WI38 (cell line): ENCODE measurements around the gene ROR2.

Experiments
- H3K4me3 ChIP-seq: 2 replicates; pipeline ENCODE4 v1.5.1; 2011; ENCODE audit warnings: low read depth, mild to moderate bottlenecking, control low read depth, low read length
- CTCF ChIP-seq: IDR thresholded peaks from 2 replicates; pipeline ENCODE4 v1.5.1; 2012; ENCODE audit warnings: low read depth, mild to moderate bottlenecking, control low read depth, low read length

ROR2 gene

GRCh38 chr9:91783876-91784672, 166.0 kb downstream of the ROR2 start:
- TF ChIP-seq CTCF = no peak
- no peak overlapping the region for H3K4me3 ChIP-seq

GRCh38 chr9:91783411-91783810, 166.6 kb downstream of the ROR2 start:
- no peak for TF ChIP-seq CTCF
- H3K4me3 ChIP-seq = no peak overlapping the region

- no peak for TF ChIP-seq CTCF
- no peak overlapping the region for H3K4me3 ChIP-seq
These were observed 167.3 kb downstream of the ROR2 start for GRCh38 chr9:91782708-91783214.

GRCh38 chr9:91781906-91782305, 168.1 kb downstream of the ROR2 start:
- H3K4me3 ChIP-seq = no peak overlapping the region
- no peak for TF ChIP-seq CTCF

- no peak overlapping the region for H3K4me3 ChIP-seq
- TF ChIP-seq CTCF = no peak
These were observed 168.9 kb downstream of the ROR2 start for GRCh38 chr9:91781116-91781515.

- no peak overlapping the region for H3K4me3 ChIP-seq
- no peak for TF ChIP-seq CTCF
These were observed 172.0 kb downstream of the ROR2 start for GRCh38 chr9:91778031-91778430.

GRCh38 chr9:91777292-91777830, 172.7 kb downstream of the ROR2 start:
- TF ChIP-seq CTCF = no peak
- no peak overlapping the region for H3K4me3 ChIP-seq
